ENCODE data around the gene CFAP157.

CFAP157 gene

GRCh38 chr9:127682351-127683136 lies 24.2 kb upstream of the CFAP157 start:
- Histone ChIP-seq H3K4me3 (ENCODE audit: low read length) (no peak overlapping the region), H2AFZ (ENCODE audit: low read depth, low read length) (no peak overlapping the region), H3K4me1 (ENCODE audit: insufficient read depth, low read length) (no peaks in the 10 kb centered on the region), H3K9me3 (ENCODE audit: low read length) (no peaks in the 10 kb centered on the region), H3K36me3 (ENCODE audit: insufficient read depth, low read length) (peaks cover 56% of the 10 kb centered on the region), H3K27me3 (ENCODE audit: insufficient read depth, low read length) (no peaks in the 10 kb centered on the region)

- Histone ChIP-seq H3K27me3 (ENCODE audit: insufficient read depth, low read length) (no peaks in the 10 kb centered on the region), H2AFZ (ENCODE audit: low read depth, low read length) (no peak overlapping the region), H3K4me3 (ENCODE audit: low read length) (no peak overlapping the region), H3K9me3 (ENCODE audit: low read length) (no peaks in the 10 kb centered on the region), H3K4me1 (ENCODE audit: insufficient read depth, low read length) (no peaks in the 10 kb centered on the region), H3K36me3 (ENCODE audit: insufficient read depth, low read length) (peaks cover 56% of the 10 kb centered on the region)
Measured at GRCh38 chr9:127683723-127684122, 23.1 kb upstream of the CFAP157 start.

GRCh38 chr9:127684576-127684975 lies 22.2 kb upstream of the CFAP157 start:
- H3K9me3 ChIP-seq (ENCODE audit: low read length) = peaks cover 1% of the 10 kb centered on the region
- H3K4me3 ChIP-seq (ENCODE audit: low read length) = no peak overlapping the region
- no peaks in the 10 kb centered on the region for H3K27me3 ChIP-seq (ENCODE audit: insufficient read depth, low read length)
- no peaks in the 10 kb centered on the region for H3K4me1 ChIP-seq (ENCODE audit: insufficient read depth, low read length)
- no peak overlapping the region for H2AFZ ChIP-seq (ENCODE audit: low read depth, low read length)
- peaks cover 51% of the 10 kb centered on the region for H3K36me3 ChIP-seq (ENCODE audit: insufficient read depth, low read length)

- H3K36me3 ChIP-seq (ENCODE audit: insufficient read depth, low read length) = peaks cover 43% of the 10 kb centered on the region
- H3K4me1 ChIP-seq (ENCODE audit: insufficient read depth, low read length) = no peaks in the 10 kb centered on the region
- no peak overlapping the region for H2AFZ ChIP-seq (ENCODE audit: low read depth, low read length)
- H3K4me3 ChIP-seq (ENCODE audit: low read length) = no peak overlapping the region
- no peaks in the 10 kb centered on the region for H3K27me3 ChIP-seq (ENCODE audit: insufficient read depth, low read length)
- H3K9me3 ChIP-seq (ENCODE audit: low read length) = peaks cover 4% of the 10 kb centered on the region
Measured at GRCh38 chr9:127686461-127687393, 20.1 kb upstream of the CFAP157 start.

GRCh38 chr9:127689329-127690000 lies 17.3 kb upstream of the CFAP157 start:
- Histone ChIP-seq H3K4me1 (ENCODE audit: insufficient read depth, low read length) (peaks cover 3% of the 10 kb centered on the region), H3K36me3 (ENCODE audit: insufficient read depth, low read length) (peaks cover 17% of the 10 kb centered on the region), H3K4me3 (ENCODE audit: low read length) (no peak overlapping the region), H3K9me3 (ENCODE audit: low read length) (peaks cover 6% of the 10 kb centered on the region), H3K27me3 (ENCODE audit: insufficient read depth, low read length) (no peaks in the 10 kb centered on the region), H2AFZ (ENCODE audit: low read depth, low read length) (no peak overlapping the region)

- Histone ChIP-seq H3K27me3 (ENCODE audit: insufficient read depth, low read length) (no peaks in the 10 kb centered on the region), H3K4me1 (ENCODE audit: insufficient read depth, low read length) (peaks cover 3% of the 10 kb centered on the region), H2AFZ (ENCODE audit: low read depth, low read length) (no peak overlapping the region), H3K9me3 (ENCODE audit: low read length) (peaks cover 6% of the 10 kb centered on the region), H3K4me3 (ENCODE audit: low read length) (no peak overlapping the region), H3K36me3 (ENCODE audit: insufficient read depth, low read length) (peaks cover 13% of the 10 kb centered on the region)
Measured at GRCh38 chr9:127690735-127691134, 16.1 kb upstream of the CFAP157 start.

- H3K9me3 ChIP-seq (ENCODE audit: low read length) = peaks cover 6% of the 10 kb centered on the region
- H3K36me3 ChIP-seq (ENCODE audit: insufficient read depth, low read length) = peaks cover 10% of the 10 kb centered on the region
- H2AFZ ChIP-seq (ENCODE audit: low read depth, low read length) = no peak overlapping the region
- H3K4me1 ChIP-seq (ENCODE audit: insufficient read depth, low read length) = peaks cover 3% of the 10 kb centered on the region
- H3K4me3 ChIP-seq (ENCODE audit: low read length) = no peak overlapping the region
- H3K27me3 ChIP-seq (ENCODE audit: insufficient read depth, low read length) = no peaks in the 10 kb centered on the region
Measured at GRCh38 chr9:127692071-127692470, 14.7 kb upstream of the CFAP157 start.

- no peak overlapping the region for H3K4me3 ChIP-seq (ENCODE audit: low read length)
- H2AFZ ChIP-seq (ENCODE audit: low read depth, low read length) = no peak overlapping the region
- H3K36me3 ChIP-seq (ENCODE audit: insufficient read depth, low read length) = peaks cover 7% of the 10 kb centered on the region
- H3K4me1 ChIP-seq (ENCODE audit: insufficient read depth, low read length) = peaks cover 3% of the 10 kb centered on the region
- H3K9me3 ChIP-seq (ENCODE audit: low read length) = peaks cover 6% of the 10 kb centered on the region
- no peaks in the 10 kb centered on the region for H3K27me3 ChIP-seq (ENCODE audit: insufficient read depth, low read length)
Measured at GRCh38 chr9:127693143-127693542, 13.6 kb upstream of the CFAP157 start.

- peaks cover 3% of the 10 kb centered on the region for H3K36me3 ChIP-seq (ENCODE audit: insufficient read depth, low read length)
- peaks cover 3% of the 10 kb centered on the region for H3K4me1 ChIP-seq (ENCODE audit: insufficient read depth, low read length)
- peaks cover 6% of the 10 kb centered on the region for H3K9me3 ChIP-seq (ENCODE audit: low read length)
- H2AFZ ChIP-seq (ENCODE audit: low read depth, low read length) = no peak overlapping the region
- H3K27me3 ChIP-seq (ENCODE audit: insufficient read depth, low read length) = no peaks in the 10 kb centered on the region
- H3K4me3 ChIP-seq (ENCODE audit: low read length) = no peak overlapping the region
Measured at GRCh38 chr9:127693697-127694096, 13.1 kb upstream of the CFAP157 start.

GRCh38 chr9:127694890-127695720 lies 11.7 kb upstream of the CFAP157 start:
- H3K4me1 ChIP-seq (ENCODE audit: insufficient read depth, low read length) = peaks cover 3% of the 10 kb centered on the region
- peaks cover 1% of the 10 kb centered on the region for H3K9me3 ChIP-seq (ENCODE audit: low read length)
- H3K4me3 ChIP-seq (ENCODE audit: low read length) = no peak overlapping the region
- H3K27me3 ChIP-seq (ENCODE audit: insufficient read depth, low read length) = no peaks in the 10 kb centered on the region
- peaks cover 3% of the 10 kb centered on the region for H3K36me3 ChIP-seq (ENCODE audit: insufficient read depth, low read length)
- H2AFZ ChIP-seq (ENCODE audit: low read depth, low read length) = no peak overlapping the region

- Histone ChIP-seq H3K9me3 (ENCODE audit: low read length) (peaks cover 1% of the 10 kb centered on the region), H2AFZ (ENCODE audit: low read depth, low read length) (no peak overlapping the region), H3K27me3 (ENCODE audit: insufficient read depth, low read length) (no peaks in the 10 kb centered on the region), H3K4me3 (ENCODE audit: low read length) (no peak overlapping the region), H3K36me3 (ENCODE audit: insufficient read depth, low read length) (no peaks in the 10 kb centered on the region), H3K4me1 (ENCODE audit: insufficient read depth, low read length) (no peaks in the 10 kb centered on the region)
Measured at GRCh38 chr9:127697575-127697974, 9.2 kb upstream of the CFAP157 start.

- Histone ChIP-seq H3K4me1 (ENCODE audit: insufficient read depth, low read length) (no peaks in the 10 kb centered on the region), H3K4me3 (ENCODE audit: low read length) (no peak overlapping the region), H3K27me3 (ENCODE audit: insufficient read depth, low read length) (no peaks in the 10 kb centered on the region), H2AFZ (ENCODE audit: low read depth, low read length) (no peak overlapping the region), H3K9me3 (ENCODE audit: low read length) (no peaks in the 10 kb centered on the region), H3K36me3 (ENCODE audit: insufficient read depth, low read length) (no peaks in the 10 kb centered on the region)
Measured at GRCh38 chr9:127698386-127698785, 8.4 kb upstream of the CFAP157 start.
